Left renal cortex interstitium (tissue), 4 donors: Measurements from ENCODE around the gene RPE65. TPM values are rescaled to one million over a fixed set of nuclear protein-coding genes. Genes with fewer than 3 reads are reported as not detected.
A peak's percentile ranks its signal among the peaks of the same experiment; 100 is the strongest.
"Not testable (repeated sequence)": the region's sequence is repeated elsewhere in the genome, so short reads cannot be mapped to it uniquely, and the experiment has no call there.

Source experiments
- DNase-seq, 4 donors: peaks; one replicate each; pipeline ENCODE4 v3.0.0-alpha.2; 2013; ENCODE audit warnings: low read depth in 4 of 4, low spot score in 2 of 4, missing footprints in 1 of 4
- polyA plus RNA-seq, 4 donors: library from polyadenylated mRNA; unstranded; fragments of 120-200 nt; gene quantifications; one replicate each; pipeline ENCODE4 v1.2.1, GENCODE V29; 2013; ENCODE audit not compliant: insufficient read length in 4 of 4

Gene RPE65
- under 1 TPM; 0.06 to 0.25 (median 0.11) TPM for polyA plus RNA-seq

GRCh38 chr1:68449901-68450300, at the start of gene RPE65:
TSS of gene RPE65 (minus strand) at chr1:68449954. CDS start at chr1:68449905, 49 bp downstream.
- DNase-seq: peak in 1 of 4 donors; percentile 37

DNA sequence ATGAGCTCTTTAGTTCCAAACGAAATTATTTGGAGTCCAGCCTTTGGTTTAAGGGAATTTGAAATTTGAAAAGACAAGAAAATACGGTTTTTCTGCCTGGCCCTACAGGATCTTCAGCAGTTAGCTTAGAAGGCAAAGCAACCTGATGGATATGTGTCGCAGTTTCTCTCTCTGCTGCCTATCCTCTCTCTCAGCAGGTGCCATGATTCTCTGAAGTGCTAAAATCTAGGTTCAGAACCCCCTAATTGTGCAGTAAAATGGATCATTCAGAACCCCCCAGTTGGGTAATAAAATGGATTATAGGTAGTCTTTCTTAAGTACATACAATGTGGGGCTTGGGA, 47.6 kb upstream of the RPE65 start:
- DNase-seq: no peak

DNA sequence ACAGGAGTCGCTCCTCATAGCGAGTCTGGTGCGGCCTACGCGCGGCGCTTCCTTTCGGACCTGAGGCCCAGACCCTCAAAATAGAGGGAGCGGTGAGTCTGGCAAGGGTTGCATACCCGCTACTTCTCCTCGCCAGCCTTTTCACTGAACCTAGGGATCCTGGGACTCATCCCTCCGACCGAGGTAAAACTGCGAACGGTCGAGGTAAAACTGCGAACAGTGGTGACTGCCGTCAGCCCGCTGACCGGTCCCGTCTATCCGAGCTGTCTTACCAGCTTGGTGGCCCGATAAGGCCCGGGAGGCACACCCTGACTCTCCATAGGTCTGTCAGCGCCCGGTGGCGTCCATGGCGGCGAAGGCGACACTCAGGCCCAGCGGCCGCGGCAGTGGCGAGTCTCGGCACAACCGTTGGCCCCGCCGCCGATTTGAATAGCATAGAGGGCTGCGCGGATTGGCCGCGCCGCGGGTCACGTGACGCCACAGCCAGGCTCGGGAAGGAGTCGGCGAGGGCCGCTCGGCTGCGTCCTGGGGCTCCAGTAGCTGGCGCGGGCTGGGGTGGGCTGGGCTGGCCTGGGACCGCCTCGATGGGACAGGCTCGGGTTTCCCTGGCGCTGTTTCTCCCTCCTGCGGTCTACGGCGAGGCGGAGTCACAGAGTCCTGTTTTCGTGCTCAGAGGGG, 47.1 kb upstream of the RPE65 start, which contains the start of gene DEPDC1:
Gene DEPDC1, minus strand, starts transcription at position 403 of the 678 bp plus-strand sequence. Its CDS starts 83 bp downstream, at position 320.
- peak; percentile 81 to 92 (median 86) for DNase-seq

- DNase-seq: peak in 1 of 4 donors; percentile 29
These were observed 46.4 kb upstream of the RPE65 start for GRCh38 chr1:68495968-68496679.

GRCh38 chr1:68495532-68495931, 45.8 kb upstream of the RPE65 start:
- DNase-seq: no peak

DNA sequence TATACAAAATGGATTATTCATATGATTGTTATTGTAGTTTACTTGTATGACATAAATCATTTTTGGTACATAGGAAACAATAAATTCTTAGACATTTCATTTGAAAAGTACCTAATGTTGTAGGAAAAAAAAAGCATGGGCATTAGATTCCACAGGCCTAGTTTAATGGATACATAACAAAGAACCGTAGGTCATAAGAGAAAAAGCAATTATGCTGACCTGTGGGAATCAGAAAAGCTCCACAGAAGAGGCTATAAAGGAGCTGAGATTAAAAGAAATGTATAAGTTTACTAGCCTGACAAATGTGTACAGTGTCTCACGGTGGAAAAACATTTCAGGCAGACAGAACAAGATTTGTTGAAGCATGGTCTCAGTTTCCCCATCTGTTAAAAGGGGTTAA, 43.4 kb upstream of the RPE65 start:
- no peak for DNase-seq

DNA sequence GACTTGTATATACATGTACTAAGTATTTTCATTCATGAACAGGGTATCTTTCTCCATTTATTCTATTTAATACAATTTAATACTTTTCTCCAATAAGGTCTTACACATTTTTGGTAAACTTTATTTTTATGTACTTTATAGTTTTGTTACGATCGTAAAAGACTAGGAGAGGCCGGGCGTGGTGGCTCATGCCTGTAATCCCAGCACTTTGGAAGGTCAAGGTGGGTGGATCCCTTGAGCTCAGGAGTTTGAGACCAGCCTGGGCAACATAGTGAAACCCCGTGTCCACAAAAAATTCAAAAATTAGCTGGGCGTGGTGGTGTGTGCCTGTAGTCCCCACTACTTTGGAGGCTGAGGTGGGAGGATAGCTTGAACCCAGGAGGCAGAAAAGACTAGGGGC, 42.5 kb upstream of the RPE65 start:
- not testable (repeated sequence) for DNase-seq

DNA sequence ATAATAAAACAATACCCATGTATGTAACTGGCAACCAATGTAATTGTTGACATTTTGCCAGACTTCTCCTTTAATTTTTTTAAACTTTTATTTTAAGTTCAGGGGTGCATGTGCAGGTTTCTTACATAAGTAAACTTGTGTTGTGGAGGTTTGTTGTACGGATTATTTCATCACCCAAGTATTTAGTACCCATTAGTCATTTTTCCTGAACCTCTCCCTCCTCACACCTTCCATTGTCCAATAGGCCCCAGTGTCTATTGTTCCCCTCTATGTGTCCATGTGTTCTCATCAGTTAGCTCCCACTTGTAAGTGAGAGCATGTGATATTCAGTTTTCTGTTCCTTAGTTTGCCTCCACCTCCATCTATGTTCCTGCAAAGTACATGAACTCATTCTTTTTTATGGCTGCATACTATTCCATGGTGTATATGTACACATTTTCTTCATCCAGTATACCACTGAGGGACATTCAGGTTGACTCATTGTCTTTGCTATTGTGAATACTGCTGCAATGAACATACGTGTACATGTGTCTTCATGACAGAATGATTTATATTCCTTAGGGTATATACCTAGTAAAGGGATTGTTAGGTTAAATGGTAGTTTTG, 40.4 kb upstream of the RPE65 start:
- DNase-seq: no peak

DNA sequence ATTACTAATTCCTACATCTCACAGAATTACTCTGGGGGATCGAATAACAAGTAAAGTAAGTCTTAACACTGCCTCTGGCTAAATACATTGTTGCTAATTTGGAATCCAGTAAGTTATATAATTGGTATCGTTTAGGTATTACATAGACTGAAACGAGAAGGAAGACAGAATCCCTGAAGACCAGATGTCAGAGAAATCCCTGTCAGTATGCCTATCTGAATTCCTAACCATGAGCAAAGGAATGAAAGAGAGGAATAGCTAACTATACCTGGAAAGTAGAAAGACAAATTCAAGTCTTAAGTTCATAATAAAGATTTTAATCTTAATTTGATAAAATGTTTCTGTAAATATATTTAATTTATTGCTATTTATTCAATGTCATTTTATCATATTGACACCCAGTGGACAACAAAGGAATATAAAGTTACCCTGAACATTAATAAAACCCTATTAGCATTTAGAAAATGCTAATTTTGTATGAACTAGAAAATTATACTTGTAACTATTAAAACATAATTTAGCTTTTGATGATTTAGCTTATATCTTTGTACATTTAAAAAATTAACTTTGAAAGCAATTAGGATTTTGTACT, 35.8 kb upstream of the RPE65 start:
- DNase-seq: no peak

- no peak for DNase-seq
These were observed 34.9 kb upstream of the RPE65 start for GRCh38 chr1:68484618-68485017.

DNA sequence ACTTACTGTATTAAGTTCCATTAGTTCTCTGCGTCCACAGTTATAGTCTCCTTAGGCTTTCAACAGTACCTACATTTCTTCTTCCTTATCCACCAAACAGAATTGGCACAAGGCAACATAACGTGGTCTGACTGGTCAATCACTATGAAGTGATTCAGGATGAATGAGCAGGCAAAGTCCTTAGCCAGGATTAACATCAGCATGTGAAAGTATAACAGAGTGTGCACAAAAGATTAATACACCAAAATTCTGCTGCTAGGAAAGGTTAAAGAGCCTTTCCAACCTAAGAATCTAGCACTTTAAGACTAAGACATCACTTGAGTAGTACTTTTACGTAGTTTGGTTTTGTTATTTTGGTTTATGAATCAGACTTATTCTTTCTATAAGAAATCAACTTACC, 31.3 kb upstream of the RPE65 start:
- no peak for DNase-seq

- no peak for DNase-seq
These were observed 29.7 kb upstream of the RPE65 start for GRCh38 chr1:68479501-68479900.

GRCh38 chr1:68478662-68479061, 28.9 kb upstream of the RPE65 start:
- no peak for DNase-seq

- DNase-seq: not testable (repeated sequence)
These were observed 26.9 kb upstream of the RPE65 start for GRCh38 chr1:68476626-68477025.

GRCh38 chr1:68473060-68473459, 23.3 kb upstream of the RPE65 start:
- DNase-seq: no peak

DNA sequence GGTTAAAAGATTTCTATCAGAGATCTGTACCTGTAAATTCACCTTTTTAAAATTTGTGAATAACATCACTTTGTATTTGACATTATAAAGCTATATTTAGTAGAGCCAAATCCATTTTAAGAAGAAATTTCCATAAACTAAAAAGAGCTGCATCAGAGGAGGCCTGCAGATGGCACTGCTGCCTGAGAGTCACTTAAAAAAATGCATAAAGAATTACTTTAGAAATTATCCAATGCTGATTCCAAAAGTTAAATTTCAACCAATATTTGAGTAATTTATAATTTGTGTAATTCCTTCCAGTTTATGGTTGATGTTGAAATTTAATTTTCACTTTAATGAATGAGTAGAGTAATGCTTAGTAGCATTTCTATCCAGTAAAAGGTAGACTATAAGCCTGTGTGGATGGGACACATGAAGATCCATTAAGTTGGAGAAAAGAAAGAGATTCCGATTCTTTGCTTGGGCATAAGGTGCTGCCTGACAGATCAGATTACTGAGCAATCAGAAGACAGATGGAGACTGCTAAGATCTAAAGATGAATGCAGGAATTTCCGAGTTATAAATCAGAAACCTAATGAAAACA, 20.7 kb upstream of the RPE65 start:
- no peak for DNase-seq

GRCh38 chr1:68464891-68465290, 15.1 kb upstream of the RPE65 start:
- no peak for DNase-seq

GRCh38 chr1:68460935-68461334, 11.2 kb upstream of the RPE65 start:
- no peak for DNase-seq

DNA sequence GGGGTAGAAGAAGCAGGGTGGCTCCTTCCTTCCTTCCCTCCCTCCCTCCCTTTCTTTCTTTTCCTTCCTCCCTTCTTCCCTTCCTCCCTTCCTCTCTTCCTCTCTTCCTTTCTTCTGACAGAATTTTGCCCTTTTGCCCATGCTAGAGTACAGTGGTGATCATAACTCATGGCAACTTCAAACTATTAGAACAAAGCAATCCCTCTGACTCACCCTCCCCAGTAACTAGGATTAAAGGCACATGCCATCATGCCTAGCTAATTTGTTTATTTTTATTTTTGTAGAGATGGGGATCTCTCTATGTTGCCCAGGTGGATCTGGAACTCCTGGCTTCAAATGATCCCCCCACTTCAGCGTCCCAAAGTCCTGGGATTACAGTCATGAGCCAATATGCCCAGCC, 10.0 kb upstream of the RPE65 start:
- no peak for DNase-seq

- no peak for DNase-seq
These were observed 9.3 kb upstream of the RPE65 start for GRCh38 chr1:68459091-68459490.

- no peak for DNase-seq
These were observed 6.4 kb upstream of the RPE65 start for GRCh38 chr1:68456202-68456601.
